ENCODE data around the gene SAMD11.

The SAMD11 gene

GRCh38 chr1:933603-933940, 9.8 kb downstream of the SAMD11 start:
- DNase-seq = no peak

- DNase-seq = no peak
These were observed 11.4 kb downstream of the SAMD11 start for GRCh38 chr1:934991-935750.

GRCh38 chr1:935751-936231, 12.1 kb downstream of the SAMD11 start:
- DNase-seq = no peak

GRCh38 chr1:936348-937264, 12.9 kb downstream of the SAMD11 start:
- DNase-seq = no peak

- DNase-seq = no peak
These were observed 13.8 kb downstream of the SAMD11 start for GRCh38 chr1:937521-937920.

- no peak for DNase-seq
These were observed 14.5 kb downstream of the SAMD11 start for GRCh38 chr1:938088-938683.

GRCh38 chr1:938711-939489, 15.2 kb downstream of the SAMD11 start:
- no peak for DNase-seq

GRCh38 chr1:939511-940106, 15.9 kb downstream of the SAMD11 start:
- no peak for DNase-seq

GRCh38 chr1:940107-941014, 16.6 kb downstream of the SAMD11 start:
- peak in 1 of 2 experiments; percentile 53 for DNase-seq

GRCh38 chr1:941015-941587, 17.4 kb downstream of the SAMD11 start:
- no peak for DNase-seq

- DNase-seq = peak in 1 of 2 experiments; percentile 62
These were observed 18.1 kb downstream of the SAMD11 start for GRCh38 chr1:941588-942383.

GRCh38 chr1:942411-942821, 18.7 kb downstream of the SAMD11 start:
- no peak for DNase-seq

- no peak for DNase-seq
These were observed 19.3 kb downstream of the SAMD11 start for GRCh38 chr1:942864-943533.

- no peak for DNase-seq
These were observed 20.0 kb downstream of the SAMD11 start for GRCh38 chr1:943545-944340.

- no peak for DNase-seq
These were observed 20.9 kb downstream of the SAMD11 start for GRCh38 chr1:944341-945325.

GRCh38 chr1:945688-946556, 22.2 kb downstream of the SAMD11 start:
- no peak for DNase-seq

Measured in activated T-cell treated with anti-CD3 and anti-CD28 coated beads, Interleukin-2, amount 50 U/mL, for 48 hours (primary cell).